HG02870 (cell line): ENCODE measurements around the gene SAFB.
"Not testable (repeated sequence)": the region's sequence is repeated elsewhere in the genome, so short reads cannot be mapped to it uniquely, and the experiment has no call there.

Experiments used
- ATAC-seq: cut with Tn5 transposase; IDR thresholded peaks from one replicate; pipeline ENCODE4 v1.9.1; 2021; ENCODE audit warnings: mild to moderate bottlenecking, moderate library complexity; ENCODE audit not compliant: unreplicated experiment

SAFB gene

GRCh38 chr19:5696196-5697021 is 73.5 kb downstream of the SAFB start:
- ATAC-seq, result no peak

- no peak for ATAC-seq
Measured at GRCh38 chr19:5697022-5697889, 74.4 kb downstream of the SAFB start.

- ATAC-seq, result no peak
Measured at GRCh38 chr19:5697890-5698634, 75.2 kb downstream of the SAFB start.

GRCh38 chr19:5698635-5699422 is 75.9 kb downstream of the SAFB start:
- ATAC-seq, result no peak

GRCh38 chr19:5700455-5701092 is 77.7 kb downstream of the SAFB start:
- ATAC-seq, result no peak

GRCh38 chr19:5702053-5702410 is 79.1 kb downstream of the SAFB start:
- not testable (repeated sequence) for ATAC-seq

- ATAC-seq, result no peak
Measured at GRCh38 chr19:5703819-5704818, 81.2 kb downstream of the SAFB start.

GRCh38 chr19:5705552-5705951 is 82.7 kb downstream of the SAFB start:
- no peak for ATAC-seq

GRCh38 chr19:5706876-5707573 is 84.1 kb downstream of the SAFB start:
- no peak for ATAC-seq

- no peak for ATAC-seq
Measured at GRCh38 chr19:5707576-5708575, 85.0 kb downstream of the SAFB start.

GRCh38 chr19:5711025-5711424 is 88.1 kb downstream of the SAFB start:
- ATAC-seq, result no peak

GRCh38 chr19:5711713-5712161 is 88.9 kb downstream of the SAFB start:
- no peak for ATAC-seq

- ATAC-seq, result no peak
Measured at GRCh38 chr19:5713228-5713627, 90.3 kb downstream of the SAFB start.

GRCh38 chr19:5714816-5715215 is 91.9 kb downstream of the SAFB start:
- ATAC-seq, result no peak

- ATAC-seq, result no peak
Measured at GRCh38 chr19:5717215-5717935, 94.5 kb downstream of the SAFB start.
